ENCODE data around the gene EPO.
"Not testable (repeated sequence)": the region's sequence is repeated elsewhere in the genome, so short reads cannot be mapped to it uniquely, and the experiment has no call there.

The EPO gene

DNA sequence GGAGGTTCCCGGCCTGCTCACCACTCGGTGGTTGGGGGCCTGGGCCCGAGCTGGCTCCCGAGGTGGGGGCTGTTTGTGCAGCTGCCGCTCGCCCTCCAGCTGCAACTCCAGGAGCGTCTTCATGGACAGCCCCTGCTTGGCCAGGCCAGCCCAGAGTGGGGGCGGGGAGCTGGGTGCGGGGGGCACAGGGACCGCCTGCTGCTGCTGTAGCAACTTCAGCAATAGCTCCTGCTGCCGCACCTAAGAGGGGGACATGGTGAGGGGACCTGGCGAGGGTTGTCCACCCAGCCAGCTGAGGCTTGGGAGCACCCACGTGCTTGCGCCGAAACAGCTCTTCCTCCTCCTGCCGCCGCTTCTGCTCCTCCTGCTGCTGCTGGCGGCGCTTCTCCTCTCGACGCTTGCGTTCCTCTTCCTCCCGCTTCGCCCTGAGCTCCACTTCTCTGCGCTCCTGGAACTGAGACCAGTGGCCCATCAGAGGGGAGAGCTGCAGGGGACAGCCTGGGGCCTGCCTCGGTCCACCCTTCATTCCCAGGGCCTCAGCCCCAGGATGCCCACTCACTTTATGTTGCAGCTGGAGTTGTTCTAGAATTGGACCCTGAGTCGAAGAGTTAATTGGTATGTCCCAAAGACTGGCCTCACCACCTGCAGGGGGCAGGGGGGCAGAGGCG lies 37.1 kb upstream of the EPO start:
- no peak for DNase-seq (ENCODE audit: low read depth in 2 of 2)

DNA sequence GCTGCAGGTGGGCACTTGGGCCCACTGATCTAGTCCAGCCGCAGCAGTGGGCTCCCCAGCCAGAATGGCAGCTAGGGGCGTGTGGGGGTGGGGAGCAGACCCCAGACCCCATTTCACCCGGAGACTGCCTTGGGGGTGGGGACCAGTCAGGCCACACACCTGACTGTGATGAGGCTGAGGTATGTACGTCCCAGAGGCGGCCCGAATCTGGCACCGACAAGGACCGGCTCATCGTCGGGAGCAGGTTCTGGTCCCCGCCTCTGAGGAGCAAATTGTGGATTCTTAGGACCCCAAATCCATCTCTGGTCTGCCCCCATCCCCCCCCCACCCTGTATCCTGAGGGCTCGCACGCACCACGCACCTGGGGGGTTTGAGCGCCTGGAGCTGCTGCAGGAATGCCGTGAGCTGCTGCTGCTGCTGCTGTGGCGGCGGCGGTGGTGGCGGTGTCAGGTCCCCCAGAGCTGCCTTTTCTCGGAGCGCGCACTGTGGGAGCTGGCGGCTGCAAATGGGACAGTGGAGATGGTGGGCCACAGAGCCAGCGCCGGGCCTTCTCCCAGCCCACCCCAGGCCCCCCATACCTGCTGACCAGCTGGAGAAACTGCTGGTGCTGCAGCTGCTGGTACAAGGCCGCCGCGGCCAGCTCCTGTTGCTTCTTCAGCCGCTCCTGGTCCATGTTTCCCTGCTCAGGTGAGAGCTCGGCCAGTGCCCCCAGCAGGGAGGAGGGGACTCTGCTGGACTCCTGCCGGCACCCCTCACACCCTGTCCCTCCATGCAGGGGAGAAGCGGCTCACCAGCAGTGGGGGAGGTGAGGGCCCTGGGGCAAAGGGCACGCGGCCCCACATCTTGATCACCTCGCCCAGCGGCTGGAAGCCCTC lies 36.4 kb upstream of the EPO start:
- DNase-seq (ENCODE audit: low read depth in 2 of 2): no peak

- no peak for DNase-seq (ENCODE audit: low read depth in 2 of 2)
Observed at GRCh38 chr7:100684534-100685042, 35.7 kb upstream of the EPO start.

- DNase-seq (ENCODE audit: low read depth in 2 of 2): no peak
Observed at GRCh38 chr7:100685049-100685605, 35.1 kb upstream of the EPO start.

DNA sequence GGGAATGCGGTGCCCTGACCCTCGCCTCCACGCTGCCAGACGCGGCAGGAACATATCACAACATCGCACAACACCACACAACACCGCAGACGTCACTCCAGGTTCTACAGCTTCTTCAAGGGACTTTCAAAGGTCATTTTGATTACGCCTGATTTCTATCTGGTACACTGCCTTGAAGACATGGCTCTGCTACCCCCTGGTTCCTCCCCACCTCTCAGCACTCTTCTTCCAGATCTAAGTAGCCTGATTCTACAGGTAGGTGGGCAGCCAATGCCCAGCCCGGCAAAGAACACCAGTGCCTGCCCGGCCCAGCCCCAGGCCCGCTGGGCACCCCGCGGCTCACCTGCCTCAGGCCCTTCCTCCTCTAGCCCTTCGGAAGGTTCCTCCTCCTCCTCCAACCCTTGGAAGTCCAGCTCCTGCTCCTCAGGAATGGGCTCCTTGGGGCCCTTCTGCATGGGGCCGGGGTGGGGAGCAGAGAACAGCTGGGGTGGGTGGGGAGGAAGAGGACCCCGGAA lies 34.6 kb upstream of the EPO start:
- no peak for DNase-seq (ENCODE audit: low read depth in 2 of 2)

DNA sequence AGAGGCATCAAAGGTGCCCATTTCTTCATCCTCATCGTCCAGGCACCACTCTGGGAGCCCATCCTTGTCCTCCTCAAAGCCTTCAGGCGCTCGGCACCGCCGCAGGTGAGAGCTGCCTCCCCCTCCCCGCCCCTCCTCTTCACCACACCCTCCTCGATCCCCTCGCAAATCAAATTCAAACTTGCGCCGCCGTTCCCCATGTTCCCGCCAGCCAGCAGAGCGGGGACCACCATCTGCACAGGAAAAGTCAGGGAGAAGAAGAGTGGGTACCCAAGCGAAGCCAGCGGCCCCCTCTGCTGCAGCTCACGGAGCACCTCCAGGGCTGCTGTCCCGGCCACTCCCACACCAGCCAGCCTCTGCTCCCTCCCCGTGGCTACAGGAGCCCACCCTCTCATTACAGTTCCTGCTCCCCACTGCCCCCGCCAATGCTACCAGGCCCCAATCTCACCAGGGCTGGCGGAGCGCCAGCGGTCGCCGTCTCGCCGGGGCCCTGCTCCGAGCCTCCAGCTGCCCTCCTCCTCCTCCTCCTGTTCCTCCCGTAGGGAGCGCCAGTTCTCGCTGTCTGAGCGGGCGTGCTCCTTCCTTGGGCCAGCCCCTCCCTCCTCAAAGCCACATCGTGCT lies 34.0 kb upstream of the EPO start:
- DNase-seq (ENCODE audit: low read depth in 2 of 2): no peak

- no peak for DNase-seq (ENCODE audit: low read depth in 2 of 2)
Observed at GRCh38 chr7:100686822-100687211, 33.5 kb upstream of the EPO start.

DNA sequence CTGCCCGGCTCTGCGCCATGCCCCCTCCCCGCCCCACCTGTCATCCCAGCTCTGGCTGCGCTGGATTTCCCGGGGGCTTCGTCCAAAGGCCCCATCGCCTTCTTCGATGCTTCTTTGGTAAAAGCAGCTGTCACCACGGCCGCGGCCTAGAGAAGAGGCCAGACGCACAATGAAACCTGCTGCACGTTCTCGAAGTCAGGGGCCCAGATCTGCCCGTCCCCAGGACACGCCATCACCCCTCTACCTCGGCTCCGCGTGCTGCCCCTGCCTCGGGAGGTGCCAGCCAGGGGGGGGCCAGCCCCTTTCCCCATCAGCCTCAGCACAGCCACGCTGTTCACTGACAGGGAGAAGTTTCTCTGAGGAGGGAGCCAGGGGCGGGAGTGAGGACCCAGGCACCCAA lies 33.0 kb upstream of the EPO start:
- no peak for DNase-seq (ENCODE audit: low read depth in 2 of 2)

DNA sequence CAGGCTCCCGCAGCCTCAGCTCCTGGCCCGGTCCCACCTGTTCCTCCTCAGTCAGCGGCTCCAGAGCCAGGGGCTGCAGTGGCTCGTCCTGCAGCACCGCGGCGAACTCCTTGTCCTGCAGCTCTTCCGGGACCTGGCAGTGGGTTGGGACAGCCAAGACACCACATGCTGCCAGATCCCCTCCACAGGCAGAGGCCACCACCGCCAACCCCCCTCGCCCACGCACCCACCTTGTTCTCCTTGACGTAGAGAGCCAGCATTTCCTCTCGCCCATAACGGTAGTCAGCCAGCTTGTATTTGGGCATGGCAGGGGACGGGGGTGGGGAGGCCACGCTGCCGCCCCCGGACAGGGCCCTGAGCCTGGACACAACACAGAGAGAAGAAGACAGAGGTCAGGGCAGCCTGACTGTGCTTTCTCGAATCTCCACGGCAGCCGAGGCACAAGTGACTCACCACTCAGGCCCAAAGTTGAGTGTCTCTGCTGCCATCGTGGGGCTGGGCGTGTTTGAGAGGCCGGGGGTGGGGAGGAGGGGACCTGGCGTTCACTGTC lies 32.4 kb upstream of the EPO start:
- DNase-seq (ENCODE audit: low read depth in 2 of 2): no peak

GRCh38 chr7:100688326-100688860 lies 31.9 kb upstream of the EPO start:
- DNase-seq (ENCODE audit: low read depth in 2 of 2): no peak

GRCh38 chr7:100689230-100690135 lies 30.8 kb upstream of the EPO start:
- no peak for DNase-seq (ENCODE audit: low read depth in 2 of 2)

- DNase-seq (ENCODE audit: low read depth in 2 of 2): peak; percentile 78 to 83
Observed at GRCh38 chr7:100691676-100692577, 28.3 kb upstream of the EPO start.

DNA sequence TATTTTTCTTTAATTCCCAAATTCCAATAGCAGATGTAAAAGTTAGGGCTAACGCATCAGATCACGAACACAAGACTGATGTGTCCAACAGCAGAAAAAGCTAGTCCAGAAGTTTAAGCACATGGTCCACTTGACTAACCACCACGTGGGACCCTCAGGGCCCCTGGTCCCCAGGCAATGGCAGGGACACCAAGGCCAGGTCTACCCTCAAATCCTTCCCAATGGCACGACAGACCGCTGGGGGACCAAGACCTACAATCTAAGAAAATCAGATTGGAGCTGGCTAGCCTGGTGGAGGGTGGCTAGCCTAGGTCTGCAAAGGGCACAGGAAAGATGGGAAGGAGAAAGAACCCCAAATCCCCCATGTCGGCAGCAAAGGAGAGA lies 27.7 kb upstream of the EPO start:
- no peak for DNase-seq (ENCODE audit: low read depth in 2 of 2)

DNA sequence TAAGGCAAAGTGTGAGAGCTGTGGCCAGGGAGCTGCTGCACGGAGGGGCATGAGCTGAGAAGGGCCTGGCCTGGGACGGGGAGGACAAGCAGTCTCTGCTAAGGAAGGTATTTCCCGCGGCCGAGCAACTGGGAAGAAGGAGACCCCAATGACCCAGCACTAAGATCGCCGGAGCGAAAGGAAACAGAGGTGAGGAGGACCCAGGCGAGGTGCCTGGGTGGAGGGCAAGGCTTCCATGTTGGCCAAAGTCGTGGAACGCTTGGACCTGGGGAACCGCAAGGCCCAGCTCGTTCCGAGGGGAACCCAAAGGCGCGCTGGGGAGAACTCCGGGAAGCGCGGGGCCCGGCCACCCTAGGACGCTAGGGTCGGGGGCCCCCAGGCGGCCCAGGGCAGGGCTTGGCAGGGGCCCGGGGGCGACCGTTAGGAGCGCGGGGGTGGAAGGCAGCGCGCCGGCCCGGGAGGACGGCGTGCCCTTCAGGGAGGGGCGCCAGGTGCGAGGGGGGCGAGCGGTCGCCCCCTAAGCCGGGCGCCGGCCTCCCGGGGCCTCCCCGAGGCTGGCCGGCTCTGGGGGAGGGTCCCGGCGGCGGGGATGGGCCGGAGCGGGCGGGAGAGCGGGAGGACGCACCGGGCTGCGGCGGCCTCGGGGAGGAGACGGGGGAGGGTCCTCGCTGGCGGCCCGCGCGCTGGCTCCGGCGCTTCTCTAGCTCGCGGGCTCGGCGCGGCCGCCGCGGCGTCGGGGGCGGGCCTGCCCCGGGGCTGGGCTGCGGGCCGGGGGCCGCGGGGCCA lies 26.8 kb upstream of the EPO start:
- DNase-seq (ENCODE audit: low read depth in 2 of 2): no peak

- DNase-seq (ENCODE audit: low read depth in 2 of 2): peak; percentile 61 to 62
Observed at GRCh38 chr7:100694098-100694745, 26.0 kb upstream of the EPO start, which contains the start of gene GIGYF1. Gene GIGYF1, minus strand, starts transcription at chr7:100694250. Its CDS starts 6,012 bp downstream, at chr7:100688238.

DNA sequence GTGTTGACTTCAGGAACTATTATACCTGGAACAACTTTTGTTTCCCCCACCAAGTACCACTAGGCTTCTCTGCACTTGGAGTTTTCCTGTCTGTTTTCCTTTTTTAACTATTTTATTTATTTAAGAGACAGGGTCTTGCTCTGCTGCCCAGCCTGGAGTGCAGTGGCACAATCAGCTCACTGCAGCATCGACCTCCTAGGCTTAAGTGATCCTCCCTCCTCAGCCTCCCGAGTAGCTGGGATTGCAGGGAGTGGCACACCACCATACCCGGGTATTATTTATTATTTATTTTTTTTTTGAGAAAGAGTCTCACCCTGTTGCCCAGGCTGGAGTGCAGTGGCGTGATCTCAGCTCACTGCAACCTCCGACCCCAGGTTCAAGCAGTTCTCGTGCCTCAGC lies 24.1 kb upstream of the EPO start:
- DNase-seq (ENCODE audit: low read depth in 2 of 2): no peak

DNA sequence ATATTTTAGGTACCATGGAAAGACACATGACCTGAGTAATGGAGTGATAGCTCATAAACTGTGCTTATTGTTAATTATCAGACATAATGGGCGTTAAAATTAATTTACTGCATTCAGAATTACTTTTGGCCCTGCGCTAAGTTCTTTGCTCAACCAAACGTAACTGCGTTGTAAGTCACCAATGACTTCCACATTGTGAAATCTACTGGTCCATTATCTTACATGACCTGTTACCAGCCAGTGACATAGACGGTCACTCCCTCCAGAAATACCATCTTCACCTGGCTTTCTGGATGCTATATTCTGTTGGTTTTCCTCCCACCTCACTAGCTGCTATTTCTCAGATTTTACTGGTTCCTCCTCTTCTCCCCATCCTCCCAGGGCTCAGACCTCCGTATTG lies 21.2 kb upstream of the EPO start:
- DNase-seq (ENCODE audit: low read depth in 2 of 2): no peak

GRCh38 chr7:100701089-100701488 lies 19.2 kb upstream of the EPO start:
- DNase-seq (ENCODE audit: low read depth in 2 of 2): not testable (repeated sequence)
